Lung (tissue), 12 donors: Measurements from ENCODE around the gene KCNJ14. TPM values are rescaled to one million over a fixed set of nuclear protein-coding genes. Genes with fewer than 3 reads are reported as not detected.

ENCODE experiments used
- ATAC-seq: fragments of 200-7000 bp; cut with Tn5 transposase; one replicate; pipeline ENCODE4 v1.9.1; 2020; ENCODE audit warnings: moderate number of reproducible peaks; ENCODE audit not compliant: insufficient read depth, low FRiP score
- DNase-seq, 3 donors: peaks; one replicate each; pipeline ENCODE4 v3.0.0-alpha.2; 2013 to 2017
- H3K27ac ChIP-seq, 2 donors: one replicate each; pipeline ENCODE4 v1.5.1; 2013; ENCODE audit warnings: mild to moderate bottlenecking in 2 of 2, moderate library complexity in 2 of 2, control low read depth in 1 of 2, inconsistent platforms in 1 of 2, low read depth in 1 of 2, low read length in 1 of 2
- H3K27me3 ChIP-seq, 3 donors: one replicate each; pipeline ENCODE4 v1.5.1; 2013; ENCODE audit warnings: low read length in 2 of 3; ENCODE audit not compliant: control insufficient read depth in 3 of 3, insufficient read depth in 3 of 3
- H3K36me3 ChIP-seq, 4 donors: one replicate each; pipeline ENCODE4 v1.5.1; 2013; ENCODE audit warnings: low read length in 4 of 4, mild to moderate bottlenecking in 1 of 4, moderate library complexity in 1 of 4; ENCODE audit not compliant: control insufficient read depth in 4 of 4, insufficient read depth in 4 of 4
- H3K4me1 ChIP-seq, 5 donors: one replicate each; pipeline ENCODE4 v1.5.1; 2013; ENCODE audit warnings: low read length in 5 of 5, mild to moderate bottlenecking in 2 of 5, moderate library complexity in 1 of 5; ENCODE audit not compliant: control insufficient read depth in 5 of 5, insufficient read depth in 5 of 5
- H3K4me3 ChIP-seq: one replicate; pipeline ENCODE4 v1.5.1; 2013; ENCODE audit warnings: mild to moderate bottlenecking, control low read depth, moderate library complexity
- H3K9ac ChIP-seq, 2 donors: one replicate each; pipeline ENCODE4 v1.5.1; 2013; ENCODE audit warnings: low read length in 2 of 2, control low read depth in 1 of 2; ENCODE audit not compliant: insufficient read depth in 1 of 2
- H3K9me3 ChIP-seq, 4 donors: one replicate each; pipeline ENCODE4 v1.5.1; 2013; ENCODE audit warnings: low read length in 3 of 4, mild to moderate bottlenecking in 1 of 4, moderate library complexity in 1 of 4; ENCODE audit not compliant: control insufficient read depth in 4 of 4, insufficient read depth in 3 of 4
- WGBS, 2 donors: extraction: QIAGEN DNeasy Blood & Tissue Kit; methylation state at CpG; one replicate each; pipeline ENCODE4 v1.1.7; 2013; 5-methylcytosine and 5-hydroxymethylcytosine counted together
- polyA plus RNA-seq, 2 donors: library from polyadenylated mRNA; stranded (reverse); fragments of 200-250 nt; gene quantifications; one replicate each; pipeline ENCODE4 v1.2.1, GENCODE V29; 2013
- total RNA-seq, 2 donors: library from RNA; depleted of rRNA in 1 of 2; stranded (reverse); fragments of >200 nt in 1 of 2; gene quantifications; one replicate each; pipeline ENCODE4 v1.2.1, GENCODE V29; 2014 to 2021
- TF ChIP-seq, protein P1 (sequence below): IDR thresholded peaks from 2 replicates; pipeline ENCODE4 v1.5.1; 2012; ENCODE audit warnings: mild to moderate bottlenecking; ENCODE audit errors: control extremely low read depth, extremely low read depth
- donor health status: control.
- donor health status: control.
- donor health status: Bipolar disorder and iron deficiency.
- donor health status: healthy.
- donor health status: DM: yes; HTN: yes; CAD: no.

KCNJ14 gene
- total and polyA plus RNA-seq, 4 donors = 0.21 to 0.83 (median 0.59) TPM

DNA sequence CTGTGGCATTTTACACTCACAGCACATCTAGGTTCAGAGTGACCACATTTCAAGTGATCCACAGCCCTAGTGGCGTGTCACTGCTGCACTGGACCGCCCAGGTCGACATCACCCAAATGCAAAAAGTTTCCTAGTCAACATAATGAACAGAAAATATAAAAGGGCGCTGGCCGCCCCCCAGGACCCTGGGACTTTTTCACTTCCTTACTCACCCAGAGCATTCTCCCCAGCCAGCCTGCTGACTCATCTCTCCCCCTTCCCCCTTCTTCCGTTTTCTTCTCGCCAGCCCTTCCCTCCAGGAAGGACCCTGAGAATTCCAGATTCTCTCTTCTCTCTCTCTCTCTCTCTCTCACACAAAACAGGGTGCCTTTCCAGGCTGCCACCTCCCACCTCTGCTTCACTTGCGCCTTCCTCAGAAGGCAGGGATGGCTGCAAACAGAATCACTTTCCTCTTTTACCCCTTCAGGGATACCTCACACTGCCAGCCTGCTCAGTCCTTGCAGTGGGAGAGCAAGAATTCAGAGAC, 30.6 kb upstream of the KCNJ14 start:
- H3K36me3 ChIP-seq = no peaks in the 10 kb centered on the region
- peak; percentile 27 for ATAC-seq
- WGBS, 2 donors = 14 to 25% methylated on average over 8 of the region's 8 CpGs

DNA sequence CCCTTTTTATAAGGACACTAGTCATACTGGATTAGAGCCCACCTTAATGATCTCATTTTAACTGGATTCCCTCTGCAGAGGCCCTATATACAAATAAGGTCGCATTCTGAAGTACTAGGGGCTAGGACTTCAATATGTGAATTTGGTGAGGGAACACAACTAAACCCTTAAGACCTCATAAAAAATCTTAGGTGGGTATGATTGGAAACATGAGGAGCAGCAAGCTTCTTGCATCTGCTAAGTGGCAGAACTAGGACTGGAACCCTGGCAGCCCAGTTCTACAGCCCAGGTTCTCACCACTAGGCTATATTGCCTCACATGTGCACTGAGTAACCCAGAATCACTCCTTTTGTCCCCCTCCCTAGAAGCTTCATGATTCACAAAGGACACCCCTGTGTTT, 26.7 kb upstream of the KCNJ14 start:
- WGBS, 2 donors = 95 to 98% methylated on average over 1 of the region's 1 CpG

More for the DNA sequence above, 30.6 kb upstream of the KCNJ14 start:
- Histone ChIP-seq H3K4me1 (no peaks in the 10 kb centered on the region), H3K9me3 (no peaks in the 10 kb centered on the region), H3K27me3 (no peaks in the 10 kb centered on the region), H3K27ac (peak overlapping the region in 1 of 2 donors; percentile 6), H3K4me3 (no peak overlapping the region), H3K9ac (no peak overlapping the region)
- TF ChIP-seq, protein P1, sequence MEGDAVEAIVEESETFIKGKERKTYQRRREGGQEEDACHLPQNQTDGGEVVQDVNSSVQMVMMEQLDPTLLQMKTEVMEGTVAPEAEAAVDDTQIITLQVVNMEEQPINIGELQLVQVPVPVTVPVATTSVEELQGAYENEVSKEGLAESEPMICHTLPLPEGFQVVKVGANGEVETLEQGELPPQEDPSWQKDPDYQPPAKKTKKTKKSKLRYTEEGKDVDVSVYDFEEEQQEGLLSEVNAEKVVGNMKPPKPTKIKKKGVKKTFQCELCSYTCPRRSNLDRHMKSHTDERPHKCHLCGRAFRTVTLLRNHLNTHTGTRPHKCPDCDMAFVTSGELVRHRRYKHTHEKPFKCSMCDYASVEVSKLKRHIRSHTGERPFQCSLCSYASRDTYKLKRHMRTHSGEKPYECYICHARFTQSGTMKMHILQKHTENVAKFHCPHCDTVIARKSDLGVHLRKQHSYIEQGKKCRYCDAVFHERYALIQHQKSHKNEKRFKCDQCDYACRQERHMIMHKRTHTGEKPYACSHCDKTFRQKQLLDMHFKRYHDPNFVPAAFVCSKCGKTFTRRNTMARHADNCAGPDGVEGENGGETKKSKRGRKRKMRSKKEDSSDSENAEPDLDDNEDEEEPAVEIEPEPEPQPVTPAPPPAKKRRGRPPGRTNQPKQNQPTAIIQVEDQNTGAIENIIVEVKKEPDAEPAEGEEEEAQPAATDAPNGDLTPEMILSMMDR = no peak
- peak in 2 of 3 donors; percentile 15 to 44 for DNase-seq

DNA sequence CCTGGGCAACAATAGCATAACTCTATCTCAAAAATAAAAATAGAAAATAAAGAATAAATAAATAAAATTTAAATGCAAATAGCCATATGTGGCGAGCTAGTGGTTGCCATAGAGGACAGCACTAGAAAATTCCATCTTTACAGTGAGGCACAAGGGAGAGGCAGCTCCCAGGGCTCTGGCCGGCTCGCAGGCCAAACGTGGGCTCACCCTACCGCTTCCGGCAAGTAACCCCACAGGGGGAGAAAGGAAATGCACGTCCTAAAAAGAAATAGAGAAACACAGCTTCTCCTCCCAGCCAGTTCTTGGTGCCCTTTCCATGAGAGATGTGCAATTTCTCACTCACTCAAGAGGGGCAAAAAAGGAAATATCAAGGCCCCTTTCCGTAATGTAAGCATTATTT, 22.0 kb upstream of the KCNJ14 start:
- no peaks in the 10 kb centered on the region for H3K4me1 ChIP-seq
- no peaks in the 10 kb centered on the region for H3K36me3 ChIP-seq
- ATAC-seq = no peak
- no peak overlapping the region for H3K4me3 ChIP-seq
- H3K9me3 ChIP-seq = peaks cover 0 to 2% (median 0%) of the 10 kb centered on the region in 4 donors
- H3K27ac ChIP-seq = no peak overlapping the region
- WGBS, 2 donors = 70 to 73% methylated on average over 8 of the region's 8 CpGs
- no peak for DNase-seq
- TF ChIP-seq, protein P1 = no peak
- H3K9ac ChIP-seq = no peak overlapping the region
- H3K27me3 ChIP-seq = no peaks in the 10 kb centered on the region

More for the DNA sequence above, 26.7 kb upstream of the KCNJ14 start:
- H3K27ac ChIP-seq = no peak overlapping the region
- ATAC-seq (no peak), DNase-seq (no peak)
- no peak overlapping the region for H3K9ac ChIP-seq
- no peaks in the 10 kb centered on the region for H3K27me3 ChIP-seq
- H3K4me1 ChIP-seq = no peaks in the 10 kb centered on the region
- no peak overlapping the region for H3K4me3 ChIP-seq
- TF ChIP-seq, protein P1 = no peak
- peaks cover 0 to 2% (median 0%) of the 10 kb centered on the region in 4 donors for H3K9me3 ChIP-seq
- H3K36me3 ChIP-seq = no peaks in the 10 kb centered on the region

DNA sequence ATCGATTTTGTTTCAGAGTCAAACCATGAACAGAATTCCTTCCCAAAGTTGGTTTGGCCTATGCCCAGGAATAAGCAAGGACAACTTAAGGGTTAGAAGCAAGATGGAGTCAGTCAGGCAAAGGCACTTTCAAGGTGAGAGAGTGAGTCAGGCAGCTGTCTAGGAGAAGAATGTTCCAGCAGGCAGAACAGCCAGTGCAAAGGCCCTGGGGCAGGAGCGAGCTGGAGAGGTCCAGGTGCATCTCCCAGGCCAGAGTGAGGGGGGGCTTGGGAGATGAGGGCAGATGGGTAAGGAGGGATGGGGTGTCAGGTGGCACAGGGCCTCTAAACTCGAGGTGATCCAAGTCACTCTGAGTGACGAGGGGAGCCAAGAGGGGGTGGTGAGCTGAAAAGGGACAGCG, 18.8 kb upstream of the KCNJ14 start:
- 86 to 91% methylated on average over 5 of the region's 5 CpGs for WGBS, 2 donors
- ATAC-seq = no peak
- DNase-seq = no peak
- Histone ChIP-seq H3K27ac (no peak overlapping the region), H3K27me3 (peaks cover 0 to 4% (median 4%) of the 10 kb centered on the region in 3 donors), H3K4me3 (no peak overlapping the region), H3K4me1 (no peaks in the 10 kb centered on the region), H3K9ac (no peak overlapping the region), H3K9me3 (no peaks in the 10 kb centered on the region), H3K36me3 (no peaks in the 10 kb centered on the region)
- TF ChIP-seq, protein P1 = no peak
